HepG2 (cell line): Measurements from ENCODE around the gene KCNQ5. TPM values are rescaled to one million over a fixed set of nuclear protein-coding genes. Genes with fewer than 3 reads are reported as not detected.

Experiments used
- ATAC-seq: fragments of 200-7000 bp; cut with Tn5 transposase; 3 replicates; pipeline ENCODE4 v1.9.1; 2020; ENCODE audit warnings: mild to moderate bottlenecking, moderate library complexity
- BruUV-seq: library from RNA; stranded (reverse); fragments of 400-500 nt; replicated peaks from 2 replicates; lab custom pipeline; 2021; lab: Mats Ljungman, UMichigan
- CTCF ChIA-PET: fragments of 300-600 bp; formaldehyde crosslinking; extraction: SDS; loops from one replicate; lab custom pipeline; 2021; ENCODE audit warnings: low total read pairs, inconsistent platforms, low intra/inter-chr PET ratio; lab: Yijun Ruan, JAX
- POLR2A ChIA-PET: fragments of 350-600 bp; sonication (Branson Sonifier 250); formaldehyde crosslinking; loops from one replicate; lab custom pipeline; 2020; ENCODE audit warnings: antibody characterized with exemption, inconsistent platforms; lab: Yijun Ruan, JAX
- DNase-seq: peaks from one replicate; pipeline ENCODE4 v3.0.0-alpha.2; 2015; ENCODE audit warnings: low spot score
- FAIRE-seq: peaks from 3 replicates; lab custom pipeline; 2011; peaks lifted over from hg19 to GRCh38; lab: Jason Lieb, UNC
- H2AFZ ChIP-seq: one replicate; pipeline ENCODE4 v1.6.1; 2011; ENCODE audit warnings: low read length, inconsistent platforms
- H3K27ac ChIP-seq: fragments of 300-600 bp; 3 replicates; pipeline ENCODE4 v1.8.0; 2011; ENCODE audit warnings: mixed run types, mild to moderate bottlenecking, mixed read lengths, low read length, inconsistent platforms; ENCODE audit not compliant: insufficient read depth; ENCODE audit errors: extremely low read length
- H3K27me3 ChIP-seq, 2 experiments: fragments of 200-600 bp in 1 of 2; 2 replicates in 1 of 2; 3 replicates in 1 of 2; pipeline versions ENCODE4 v1.6.0 to v1.8.0; 2011; ENCODE audit warnings: low read length in 2 of 2, mild to moderate bottlenecking in 2 of 2, moderate library complexity in 2 of 2, inconsistent platforms in 1 of 2; ENCODE audit not compliant: insufficient read depth in 2 of 2, control insufficient read depth in 1 of 2
- H3K36me3 ChIP-seq, 2 experiments: fragments of 200-600 bp in 1 of 2; replicated peaks in 1 of 2; 2 replicates in 1 of 2; 3 replicates in 1 of 2; pipeline versions ENCODE4 v1.5.1 to v1.8.0; 2011; ENCODE audit warnings: low read length in 2 of 2, inconsistent platforms in 1 of 2; ENCODE audit not compliant: insufficient read depth in 2 of 2, control insufficient read depth in 1 of 2
- H3K4me1 ChIP-seq: 2 replicates; pipeline ENCODE4 v1.5.1; 2012; ENCODE audit warnings: low read length, inconsistent platforms; ENCODE audit not compliant: insufficient read depth
- H3K4me2 ChIP-seq: 2 replicates; pipeline ENCODE4 v1.6.0; 2011; ENCODE audit warnings: low read depth, low read length, inconsistent platforms
- H3K4me3 ChIP-seq, 3 experiments: fragments of 200-600 bp in 1 of 3; sonication (generic), shearing (Covaris generic) in 1 of 3; replicated peaks in 1 of 3; 2 replicates each; pipeline ENCODE4 v1.5.1; 2011 to 2016; ENCODE audit warnings: low read length in 3 of 3, inconsistent platforms in 2 of 3, low read depth in 2 of 3, mild to moderate bottlenecking in 2 of 3, control low read depth in 1 of 3, mixed read lengths in 1 of 3; ENCODE audit not compliant: insufficient read depth in 1 of 3
- H3K79me2 ChIP-seq: one replicate; pipeline ENCODE4 v1.6.1; 2011; ENCODE audit warnings: low read length, inconsistent platforms; ENCODE audit not compliant: insufficient read depth
- H3K9ac ChIP-seq: 2 replicates; pipeline ENCODE4 v1.6.0; 2011; ENCODE audit warnings: mild to moderate bottlenecking, low read depth, low read length, inconsistent platforms; ENCODE audit not compliant: insufficient read depth
- H3K9me3 ChIP-seq: 2 replicates; pipeline ENCODE4 v1.5.1; 2012; ENCODE audit warnings: mild to moderate bottlenecking, low read length
- H4K20me1 ChIP-seq: 2 replicates; pipeline ENCODE4 v1.6.0; 2011; ENCODE audit warnings: inconsistent platforms, mild to moderate bottlenecking, low read length, moderate library complexity; ENCODE audit not compliant: insufficient read depth
- ARNT2 ChIP-seq: sonication (generic); formaldehyde crosslinking; IDR thresholded peaks from 2 replicates; pipeline ENCODE4 v1.8.0; 2022; ENCODE audit warnings: mild to moderate bottlenecking, low read depth, missing genetic modification reagents, moderate library complexity
- CREB3 ChIP-seq: sonication (generic); formaldehyde crosslinking; IDR thresholded peaks from 2 replicates; pipeline ENCODE4 v1.5.0; 2020; ENCODE audit warnings: missing genetic modification reagents
- FOXC1 ChIP-seq: sonication (generic); formaldehyde crosslinking; IDR thresholded peaks from 2 replicates; pipeline ENCODE4 v1.8.0; 2022; ENCODE audit warnings: mild to moderate bottlenecking, missing genetic modification reagents, borderline replicate concordance
- NCOA5 ChIP-seq: sonication (generic); formaldehyde crosslinking; IDR thresholded peaks from 2 replicates; pipeline ENCODE4 v1.4.0; 2020; ENCODE audit warnings: missing genetic modification reagents
- TAF1 ChIP-seq: sonication (generic); formaldehyde crosslinking; IDR thresholded peaks from 2 replicates; pipeline ENCODE4 v1.4.0; 2020; ENCODE audit warnings: missing genetic modification reagents
- UBTF ChIP-seq: sonication (generic); formaldehyde crosslinking; IDR thresholded peaks from 2 replicates; pipeline ENCODE4 v1.4.0; 2020; ENCODE audit warnings: mild to moderate bottlenecking, missing genetic modification reagents
- ZBTB40 ChIP-seq, 2 experiments: fragments of 450-650 bp in 1 of 2; sonication (generic) in 1 of 2; formaldehyde crosslinking in 1 of 2; IDR thresholded peaks; 2 replicates each; pipeline versions ENCODE4 v1.6.1 to v1.8.0; 2016 to 2022; ENCODE audit warnings: antibody characterized with exemption in 1 of 2, mild to moderate bottlenecking in 1 of 2, missing genetic modification reagents in 1 of 2
- ZNF138 ChIP-seq: sonication (generic); formaldehyde crosslinking; IDR thresholded peaks from 2 replicates; pipeline ENCODE4 v1.5.0; 2020; ENCODE audit warnings: mild to moderate bottlenecking, low read depth, missing genetic modification reagents
- ZNF263 ChIP-seq: sonication (generic); formaldehyde crosslinking; IDR thresholded peaks from 2 replicates; pipeline ENCODE4 v1.4.0; 2020; ENCODE audit warnings: missing genetic modification reagents
- ZNF75D ChIP-seq: sonication (generic); formaldehyde crosslinking; IDR thresholded peaks from 2 replicates; pipeline ENCODE4 v1.8.1; 2023; ENCODE audit warnings: missing genetic modification reagents, mild to moderate bottlenecking, borderline replicate concordance
- WGBS: methylation state at CpG from one replicate; pipeline ENCODE4 v1.1.6; 2017; ENCODE audit warnings: low lambda C conversion rate; 5-methylcytosine and 5-hydroxymethylcytosine counted together
- in situ Hi-C: cut with HindIII; loops from 2 replicates; pipeline ENCODE4 v1.10.0; 2017; ENCODE audit warnings: low pct_unique_long_range_greater_than_20kb; ENCODE audit not compliant: extremely low pct_ligation_motif_present
- intact Hi-C: fragments of 100-400 bp; cut with micrococcal nuclease; formaldehyde crosslinking; loops from one replicate; pipeline ENCODE4 v1.10.0; 2022; ENCODE audit not compliant: unreplicated experiment
- polyA plus RNA-seq, 8 experiments: library from polyadenylated mRNA; depleted of rRNA in 3 of 8; stranded (reverse) in 7 of 8; unstranded in 1 of 8; fragments of >200 nt; fragmentation: Illumina TruSeq in 4 of 8; extraction: Trizol in 4 of 8; gene quantifications; 2 replicates each; pipeline versions ENCODE4 v1.2.1 to v1.2.3, GENCODE V29; 2011 to 2016; ENCODE audit warnings: low read depth in 4 of 8, missing spikeins in 1 of 8, mixed read lengths in 1 of 8; ENCODE audit not compliant: insufficient read depth in 1 of 8
- total RNA-seq, 5 experiments: library from RNA; depleted of rRNA; stranded (reverse); fragments of >200 nt; fragmentation: Illumina TruSeq; extraction: Trizol; gene quantifications; 2 replicates each; pipeline ENCODE4 v1.2.3, GENCODE V29; 2016; ENCODE audit warnings: low read depth in 1 of 5

KCNQ5 gene
- total and polyA plus RNA-seq, 2 of the 13 experiments (the other 11 are each of a cell fraction or from before 2014, with no cell fraction given) = 0.04 TPM; not detected in 1

GRCh38 chr6:73227606-73228255 lies 605.9 kb downstream of the KCNQ5 start:
- intact Hi-C loops = no loop called here
- Histone ChIP-seq H3K79me2 (no peaks in the 10 kb centered on the region), H3K27ac (no peak overlapping the region), H3K4me3 (no peak overlapping the region), H3K27me3 (peaks cover 0 to 15% of the 10 kb centered on the region in 2 experiments; a peak in 1 of 5 replicates), H3K9ac (no peak overlapping the region), H4K20me1 (0 out of 2 replicates have a peak, but pooled peaks cover 3% of the 10 kb centered on the region), H3K9me3 (no peaks in the 10 kb centered on the region), H3K4me1 (no peaks in the 10 kb centered on the region), H3K36me3 (no peaks in the 10 kb centered on the region), H2AFZ (no peak overlapping the region), H3K4me2 (no peak overlapping the region)
- CTCF ChIA-PET = no interaction called here
- ATAC-seq (no peak), DNase-seq (no peak), FAIRE-seq (no peak)
- BruUV-seq = no TSS peak
- 44% methylated on average over 3 of the region's 3 CpGs for WGBS
- POLR2A ChIA-PET = no interaction called here
- in situ Hi-C loops = no loop called here
- TF ChIP-seq NCOA5 (no peak), CREB3 (CRISPR knock-in tag) (no peak), ZBTB40 (IDR thresholded peaks at IDR 0.05) (no peak), ZBTB40 (CRISPR knock-in tag; IDR thresholded peaks at IDR 0.05) (no peak), ZNF263 (CRISPR knock-in tag) (no peak), ZNF75D (CRISPR knock-in tag) (no peak), ARNT2 (no peak), ZNF138 (CRISPR knock-in tag) (no peak), FOXC1 (no peak), UBTF (CRISPR knock-in tag) (no peak), TAF1 (no peak)
